A549 treated with dexamethasone at 1 μM for 4 hours (cell line): ENCODE results near the gene ERGIC2. TPM values are rescaled to one million over a fixed set of nuclear protein-coding genes. Genes with fewer than 3 reads are reported as not detected.

ENCODE experiments used
- total RNA-seq: library from RNA; stranded (reverse); fragments of 200-300 nt; extraction: Qiagen RNA extraction; gene quantifications from 5 replicates; pipeline ENCODE4 v1.2.3, GENCODE V29; 2022

The ERGIC2 gene, protein sequence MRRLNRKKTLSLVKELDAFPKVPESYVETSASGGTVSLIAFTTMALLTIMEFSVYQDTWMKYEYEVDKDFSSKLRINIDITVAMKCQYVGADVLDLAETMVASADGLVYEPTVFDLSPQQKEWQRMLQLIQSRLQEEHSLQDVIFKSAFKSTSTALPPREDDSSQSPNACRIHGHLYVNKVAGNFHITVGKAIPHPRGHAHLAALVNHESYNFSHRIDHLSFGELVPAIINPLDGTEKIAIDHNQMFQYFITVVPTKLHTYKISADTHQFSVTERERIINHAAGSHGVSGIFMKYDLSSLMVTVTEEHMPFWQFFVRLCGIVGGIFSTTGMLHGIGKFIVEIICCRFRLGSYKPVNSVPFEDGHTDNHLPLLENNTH
- 66.7 to 80.0 TPM (median 74.3 TPM) in 5 replicates for total RNA-seq

GRCh38 chr12:29380536-29381523 is at the start of gene ERGIC2:
Gene ERGIC2 (minus strand): TSS chr12:29381172. CDS start chr12:29371633, 9,539 bp downstream.

Other genes starting within 250 kb of the ERGIC2 start
- gene FAR2, start 231.9 kb downstream of the ERGIC2 start, total RNA-seq: 0.11 to 0.20 TPM (median 0.17 TPM) in 3 of 5 replicates, not detected in the others
- gene OVCH1, start 116.5 kb upstream of the ERGIC2 start, total RNA-seq: not detected in 5 replicates